Astrocyte (in vitro differentiated cells and primary cell): ENCODE measurements around the gene ACTRT2. TPM values are rescaled to one million over a fixed set of nuclear protein-coding genes. Genes with fewer than 3 reads are reported as not detected.

Experiments used
- DNase-seq: peaks from one replicate; pipeline ENCODE4 v3.0.0-alpha.2; 2010; ENCODE audit warnings: low read depth
- FAIRE-seq: peaks from 2 replicates; lab custom pipeline; 2011; peaks lifted over from hg19 to GRCh38; lab: Jason Lieb, UNC
- H2AFZ ChIP-seq: 2 replicates; pipeline ENCODE4 v1.6.0; 2012; ENCODE audit warnings: low read depth, low read length, inconsistent platforms
- H3K27ac ChIP-seq: 2 replicates; pipeline ENCODE4 v1.5.1; 2011; ENCODE audit warnings: low read depth, low read length, inconsistent platforms
- H3K27me3 ChIP-seq: 2 replicates; pipeline ENCODE4 v1.6.0; 2011; ENCODE audit warnings: low read length, inconsistent platforms; ENCODE audit not compliant: insufficient read depth
- H3K36me3 ChIP-seq: 2 replicates; pipeline ENCODE4 v1.5.1; 2011; ENCODE audit warnings: low read length, inconsistent platforms; ENCODE audit not compliant: insufficient read depth
- H3K4me1 ChIP-seq: 2 replicates; pipeline ENCODE4 v1.5.1; 2011; ENCODE audit warnings: low read length, inconsistent platforms; ENCODE audit not compliant: insufficient read depth
- H3K4me2 ChIP-seq: 2 replicates; pipeline ENCODE4 v1.6.0; 2012; ENCODE audit warnings: low read length, inconsistent platforms
- H3K4me3 ChIP-seq: 2 replicates; pipeline ENCODE4 v1.5.1; 2011; ENCODE audit warnings: low read depth, mild to moderate bottlenecking, low read length, inconsistent platforms; ENCODE audit not compliant: insufficient read depth
- H3K79me2 ChIP-seq: 2 replicates; pipeline ENCODE4 v1.6.0; 2012; ENCODE audit warnings: mild to moderate bottlenecking, low read length, inconsistent platforms; ENCODE audit not compliant: insufficient read depth
- H3K9ac ChIP-seq: 2 replicates; pipeline ENCODE4 v1.6.0; 2012; ENCODE audit warnings: mild to moderate bottlenecking, low read length, inconsistent platforms
- H3K9me3 ChIP-seq: 2 replicates; pipeline ENCODE4 v1.5.1; 2012; ENCODE audit warnings: low read depth, mild to moderate bottlenecking, low read length, inconsistent platforms; ENCODE audit not compliant: insufficient read depth
- H4K20me1 ChIP-seq: 2 replicates; pipeline ENCODE4 v1.6.0; 2012; ENCODE audit warnings: low read length, inconsistent platforms; ENCODE audit not compliant: insufficient read depth
- H3K27ac Mint-ChIP-seq: one replicate; pipeline ENCODE4 v1.8.0; 2021; ENCODE audit warnings: mild to moderate bottlenecking, mixed read lengths; ENCODE audit not compliant: unreplicated experiment
- H3K27me3 Mint-ChIP-seq: one replicate; pipeline ENCODE4 v1.8.0; 2021; ENCODE audit warnings: low read depth, mixed read lengths; ENCODE audit not compliant: unreplicated experiment
- H3K36me3 Mint-ChIP-seq: one replicate; pipeline ENCODE4 v1.8.0; 2021; ENCODE audit warnings: low read depth, mixed read lengths; ENCODE audit not compliant: unreplicated experiment
- H3K4me1 Mint-ChIP-seq: one replicate; pipeline ENCODE4 v1.8.0; 2021; ENCODE audit warnings: low read depth, mixed read lengths; ENCODE audit not compliant: unreplicated experiment
- H3K4me3 Mint-ChIP-seq: one replicate; pipeline ENCODE4 v1.8.0; 2021; ENCODE audit warnings: mild to moderate bottlenecking, moderate library complexity, mixed read lengths; ENCODE audit not compliant: unreplicated experiment
- H3K9me3 Mint-ChIP-seq: one replicate; pipeline ENCODE4 v1.8.0; 2021; ENCODE audit warnings: mild to moderate bottlenecking, mixed read lengths; ENCODE audit not compliant: unreplicated experiment
- CTCF ChIP-seq: IDR thresholded peaks from 2 replicates; pipeline ENCODE4 v1.5.1; 2011; ENCODE audit warnings: low read depth, mild to moderate bottlenecking, inconsistent platforms, low read length, moderate library complexity; ENCODE audit not compliant: insufficient read depth
- EZH2 ChIP-seq: IDR thresholded peaks from 2 replicates; pipeline ENCODE4 v1.6.1; 2012; ENCODE audit warnings: mild to moderate bottlenecking, low read length, inconsistent platforms; ENCODE audit not compliant: insufficient read depth
- total RNA-seq: library from RNA; stranded (reverse); gene quantifications from 2 replicates; pipeline ENCODE4 v1.2.1, GENCODE V29; 2021

The ACTRT2 gene
- total RNA-seq, 1 donor from 2014 or later, result not detected

GRCh38 chr1:3014050-3014440 lies 7.2 kb upstream of the ACTRT2 start:
- TF ChIP-seq CTCF (no peak), EZH2 (no peak)
- Histone ChIP-seq H3K27me3 (peaks cover 4% of the 10 kb centered on the region), H3K4me1 (no peaks in the 10 kb centered on the region), H3K9me3 (peaks cover under 1% of the 10 kb centered on the region), H3K9ac (no peak overlapping the region), H3K79me2 (no peaks in the 10 kb centered on the region), H4K20me1 (no peaks in the 10 kb centered on the region), H3K27ac (no peak overlapping the region), H3K4me2 (no peak overlapping the region), H3K4me3 (no peak overlapping the region), H2AFZ (no peak overlapping the region), H3K36me3 (no peaks in the 10 kb centered on the region)
- Mint-ChIP-seq H3K27me3 (peaks cover 53% of the 10 kb centered on the region), H3K4me3 (no peak overlapping the region), H3K9me3 (peaks cover 1% of the 10 kb centered on the region), H3K36me3 (no peaks in the 10 kb centered on the region), H3K4me1 (no peaks in the 10 kb centered on the region), H3K27ac (no peak overlapping the region)
- FAIRE-seq (no peak), DNase-seq (no peak)

- Mint-ChIP-seq H3K27me3 (peaks cover 52% of the 10 kb centered on the region), H3K4me1 (no peaks in the 10 kb centered on the region), H3K36me3 (no peaks in the 10 kb centered on the region), H3K4me3 (no peak overlapping the region), H3K9me3 (peaks cover 1% of the 10 kb centered on the region), H3K27ac (no peak overlapping the region)
- H4K20me1 ChIP-seq, result no peaks in the 10 kb centered on the region
- no peak overlapping the region for H3K4me2 ChIP-seq
- H2AFZ ChIP-seq, result no peak overlapping the region
- peaks cover 4% of the 10 kb centered on the region for H3K27me3 ChIP-seq
- H3K4me3 ChIP-seq, result no peak overlapping the region
- DNase-seq, result no peak
- H3K4me1 ChIP-seq, result no peaks in the 10 kb centered on the region
- H3K36me3 ChIP-seq, result no peaks in the 10 kb centered on the region
- no peak overlapping the region for H3K9ac ChIP-seq
- no peak overlapping the region for H3K27ac ChIP-seq
- no peak for FAIRE-seq
- H3K79me2 ChIP-seq, result no peaks in the 10 kb centered on the region
- no peak for TF ChIP-seq CTCF
- no peak for TF ChIP-seq EZH2
- no peaks in the 10 kb centered on the region for H3K9me3 ChIP-seq
Observed at GRCh38 chr1:3014443-3015268, 6.6 kb upstream of the ACTRT2 start.

DNA sequence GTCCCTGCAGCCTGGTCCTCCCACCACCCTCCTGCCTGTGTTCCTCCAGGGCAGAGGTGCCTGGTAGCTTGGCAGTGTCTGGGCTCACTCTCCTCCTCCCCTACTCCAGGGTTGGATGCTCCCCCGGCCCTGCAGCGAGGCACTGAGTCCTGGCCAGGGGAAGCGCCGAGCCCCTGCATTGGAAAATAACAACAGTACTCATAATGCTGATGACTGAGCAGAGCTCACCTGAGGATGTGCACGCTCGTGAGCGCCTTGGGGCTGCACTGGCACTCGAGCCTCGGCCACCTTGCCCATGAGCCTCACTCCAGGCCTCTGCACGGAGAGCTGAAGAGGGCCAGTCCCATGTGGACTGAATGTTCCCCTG lies 6.0 kb upstream of the ACTRT2 start:
- H3K4me3 ChIP-seq, result no peak overlapping the region
- H3K4me1 Mint-ChIP-seq, result no peaks in the 10 kb centered on the region
- no peak overlapping the region for H3K27ac Mint-ChIP-seq
- H3K79me2 ChIP-seq, result no peaks in the 10 kb centered on the region
- TF ChIP-seq CTCF (no peak), EZH2 (no peak)
- no peaks in the 10 kb centered on the region for H3K9me3 ChIP-seq
- H3K9ac ChIP-seq, result no peak overlapping the region
- no peak overlapping the region for H3K4me3 Mint-ChIP-seq
- no peaks in the 10 kb centered on the region for H3K36me3 Mint-ChIP-seq
- no peak overlapping the region for H3K4me2 ChIP-seq
- FAIRE-seq (no peak), DNase-seq (no peak)
- H3K9me3 Mint-ChIP-seq, result peaks cover 1% of the 10 kb centered on the region
- H2AFZ ChIP-seq, result no peak overlapping the region
- H3K27ac ChIP-seq, result no peak overlapping the region
- no peaks in the 10 kb centered on the region for H3K4me1 ChIP-seq
- no peaks in the 10 kb centered on the region for H3K36me3 ChIP-seq
- no peaks in the 10 kb centered on the region for H4K20me1 ChIP-seq
- H3K27me3 ChIP-seq, result peaks cover 4% of the 10 kb centered on the region
- peaks cover 50% of the 10 kb centered on the region for H3K27me3 Mint-ChIP-seq
